Neural crest cell (in vitro differentiated cells): Measurements from ENCODE around the gene COLQ. TPM values are rescaled to one million over a fixed set of nuclear protein-coding genes. Genes with fewer than 3 reads are reported as not detected.
"Not testable (repeated sequence)": the region's sequence is repeated elsewhere in the genome, so short reads cannot be mapped to it uniquely, and the experiment has no call there.

ENCODE experiments used
- DNase-seq: peaks from one replicate; pipeline ENCODE4 v3.0.0; 2021; ENCODE audit warnings: low read depth, mixed read lengths, low spot score
- H3K27ac Mint-ChIP-seq: one replicate; pipeline ENCODE4 v1.8.0; 2021; ENCODE audit warnings: mild to moderate bottlenecking, mixed read lengths; ENCODE audit not compliant: unreplicated experiment
- H3K27me3 Mint-ChIP-seq: 2 replicates; pipeline ENCODE4 v1.8.0; 2021; ENCODE audit warnings: low read depth, mild to moderate bottlenecking, mixed read lengths
- H3K36me3 Mint-ChIP-seq: 2 replicates; pipeline ENCODE4 v1.8.0; 2021; ENCODE audit warnings: low read depth, mild to moderate bottlenecking, mixed read lengths
- H3K4me1 Mint-ChIP-seq: 2 replicates; pipeline ENCODE4 v1.8.0; 2021; ENCODE audit warnings: mixed read lengths
- H3K4me3 Mint-ChIP-seq: one replicate; pipeline ENCODE4 v1.8.0; 2021; ENCODE audit warnings: mild to moderate bottlenecking, mixed read lengths
- H3K9me3 Mint-ChIP-seq: 2 replicates; pipeline ENCODE4 v1.8.0; 2021; ENCODE audit warnings: mixed read lengths
- total RNA-seq: library from RNA; stranded (reverse); gene quantifications from 2 replicates; pipeline ENCODE4 v1.2.1, GENCODE V29; 2021
- TF ChIP-seq, protein P1 (sequence below): fragments of 200-600 bp; sonication (generic); conservative IDR thresholded peaks from 2 replicates; pipeline ENCODE4 v1.5.0; 2021; ENCODE audit warnings: antibody characterized with exemption, mild to moderate bottlenecking

Gene COLQ
- total RNA-seq, 1 donor from 2014 or later, result 3.2 TPM

- TF ChIP-seq, protein P1, sequence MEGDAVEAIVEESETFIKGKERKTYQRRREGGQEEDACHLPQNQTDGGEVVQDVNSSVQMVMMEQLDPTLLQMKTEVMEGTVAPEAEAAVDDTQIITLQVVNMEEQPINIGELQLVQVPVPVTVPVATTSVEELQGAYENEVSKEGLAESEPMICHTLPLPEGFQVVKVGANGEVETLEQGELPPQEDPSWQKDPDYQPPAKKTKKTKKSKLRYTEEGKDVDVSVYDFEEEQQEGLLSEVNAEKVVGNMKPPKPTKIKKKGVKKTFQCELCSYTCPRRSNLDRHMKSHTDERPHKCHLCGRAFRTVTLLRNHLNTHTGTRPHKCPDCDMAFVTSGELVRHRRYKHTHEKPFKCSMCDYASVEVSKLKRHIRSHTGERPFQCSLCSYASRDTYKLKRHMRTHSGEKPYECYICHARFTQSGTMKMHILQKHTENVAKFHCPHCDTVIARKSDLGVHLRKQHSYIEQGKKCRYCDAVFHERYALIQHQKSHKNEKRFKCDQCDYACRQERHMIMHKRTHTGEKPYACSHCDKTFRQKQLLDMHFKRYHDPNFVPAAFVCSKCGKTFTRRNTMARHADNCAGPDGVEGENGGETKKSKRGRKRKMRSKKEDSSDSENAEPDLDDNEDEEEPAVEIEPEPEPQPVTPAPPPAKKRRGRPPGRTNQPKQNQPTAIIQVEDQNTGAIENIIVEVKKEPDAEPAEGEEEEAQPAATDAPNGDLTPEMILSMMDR, result no peak
- no peak overlapping the region for H3K27ac Mint-ChIP-seq
- peaks cover 2% of the 10 kb centered on the region for H3K36me3 Mint-ChIP-seq
- no peak overlapping the region for H3K4me3 Mint-ChIP-seq
- H3K4me1 Mint-ChIP-seq, result no peaks in the 10 kb centered on the region
- no peak for DNase-seq
- H3K9me3 Mint-ChIP-seq, result no peaks in the 10 kb centered on the region
- no peaks in the 10 kb centered on the region for H3K27me3 Mint-ChIP-seq
Measured at GRCh38 chr3:15538345-15538744, 16.8 kb upstream of the COLQ start.

DNA sequence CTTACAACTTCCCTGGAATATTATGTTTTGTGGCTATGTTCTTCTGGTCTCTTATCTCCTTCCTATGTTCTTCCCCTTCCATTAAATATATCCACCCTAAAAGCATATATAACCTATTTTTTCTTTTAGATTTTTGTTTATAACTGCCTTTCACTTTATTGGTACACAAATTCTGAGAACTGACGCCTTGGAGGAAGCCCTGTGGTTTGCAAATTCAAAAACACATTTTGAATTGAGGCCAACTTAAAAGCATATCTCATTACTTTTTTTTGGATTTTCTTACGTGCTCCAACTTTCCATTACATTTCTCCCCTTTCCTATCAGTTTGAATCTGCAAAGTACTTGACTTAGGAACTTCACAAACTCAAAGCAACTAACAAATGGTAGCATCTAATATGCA lies 15.3 kb upstream of the COLQ start:
- TF ChIP-seq, protein P1, result no peak
- no peak for DNase-seq
- no peak overlapping the region for H3K27ac Mint-ChIP-seq
- no peak overlapping the region for H3K4me3 Mint-ChIP-seq
- H3K27me3 Mint-ChIP-seq, result no peaks in the 10 kb centered on the region
- H3K9me3 Mint-ChIP-seq, result no peaks in the 10 kb centered on the region
- peaks cover 2% of the 10 kb centered on the region for H3K36me3 Mint-ChIP-seq
- H3K4me1 Mint-ChIP-seq, result no peaks in the 10 kb centered on the region

GRCh38 chr3:15535732-15536131 lies 14.2 kb upstream of the COLQ start:
- H3K27ac Mint-ChIP-seq, result no peak overlapping the region
- H3K27me3 Mint-ChIP-seq, result no peaks in the 10 kb centered on the region
- no peaks in the 10 kb centered on the region for H3K4me1 Mint-ChIP-seq
- no peak overlapping the region for H3K4me3 Mint-ChIP-seq
- TF ChIP-seq, protein P1, result no peak
- DNase-seq, result no peak
- H3K36me3 Mint-ChIP-seq, result no peaks in the 10 kb centered on the region
- H3K9me3 Mint-ChIP-seq, result no peaks in the 10 kb centered on the region

DNA sequence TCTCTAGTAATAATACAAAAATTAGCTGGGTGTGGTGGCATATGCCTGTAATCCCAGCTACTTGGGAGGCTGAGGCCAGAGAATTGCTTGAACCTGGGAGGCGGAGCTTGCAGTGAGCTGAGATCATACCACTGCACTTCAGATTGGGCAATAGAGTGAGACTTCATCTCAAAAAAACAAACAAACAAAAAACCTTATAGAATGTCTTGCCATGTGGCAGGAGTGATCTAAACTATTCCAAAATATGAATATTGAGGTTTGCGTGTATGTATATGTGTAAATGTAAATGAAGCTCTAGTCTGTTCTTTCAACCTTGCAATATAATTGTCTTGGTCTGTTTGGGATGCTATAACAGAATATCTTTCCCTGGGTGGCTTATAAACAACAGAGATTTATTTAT lies 11.1 kb upstream of the COLQ start:
- not testable (repeated sequence) for H3K4me1 Mint-ChIP-seq, H3K36me3 Mint-ChIP-seq, H3K9me3 Mint-ChIP-seq, H3K27ac Mint-ChIP-seq, DNase-seq, H3K4me3 Mint-ChIP-seq, H3K27me3 Mint-ChIP-seq

GRCh38 chr3:15531346-15531745 lies 9.8 kb upstream of the COLQ start:
- Mint-ChIP-seq H3K36me3 (no peaks in the 10 kb centered on the region), H3K27ac (no peak overlapping the region), H3K4me3 (no peak overlapping the region), H3K9me3 (no peaks in the 10 kb centered on the region), H3K27me3 (no peaks in the 10 kb centered on the region), H3K4me1 (no peaks in the 10 kb centered on the region)
- TF ChIP-seq, protein P1, result no peak
- no peak for DNase-seq

DNA sequence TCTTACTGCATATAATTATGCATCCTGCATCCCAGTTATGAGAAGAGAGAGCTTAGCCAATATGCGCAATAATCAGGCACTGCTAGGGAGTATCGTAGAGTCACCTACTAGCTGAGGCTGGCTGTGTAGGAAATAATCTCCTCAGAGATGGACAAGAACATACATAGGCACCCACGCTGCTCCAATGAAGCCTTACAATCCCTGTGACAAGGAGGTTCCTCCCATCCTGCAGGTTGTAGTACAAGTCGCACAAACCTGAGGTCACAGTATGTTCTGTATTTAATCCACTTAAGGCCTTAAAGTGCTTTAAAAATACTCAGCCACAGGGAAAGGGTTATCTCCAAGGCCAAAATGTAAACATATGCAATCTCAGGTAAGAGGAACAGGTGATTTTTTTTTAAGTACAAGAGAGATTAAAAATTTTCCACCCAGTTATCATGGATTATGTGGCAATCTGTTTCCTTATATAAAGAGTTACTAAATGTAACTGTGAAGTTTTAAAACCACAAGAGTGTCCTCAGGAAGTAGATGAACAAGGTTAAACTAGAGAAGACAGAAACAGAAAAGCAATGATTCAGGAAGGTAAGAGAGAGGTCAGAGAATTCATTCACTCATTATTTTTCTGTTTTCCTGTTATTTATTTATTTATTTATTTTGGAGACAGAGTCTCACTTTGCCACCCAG lies 7.5 kb upstream of the COLQ start:
- Mint-ChIP-seq H3K36me3 (no peaks in the 10 kb centered on the region), H3K27me3 (no peaks in the 10 kb centered on the region), H3K4me3 (no peak overlapping the region), H3K27ac (no peak overlapping the region), H3K4me1 (no peaks in the 10 kb centered on the region), H3K9me3 (no peaks in the 10 kb centered on the region)
- TF ChIP-seq, protein P1, result no peak
- DNase-seq, result no peak
